ENCODE results near the gene TPRG1. TPM values are rescaled to one million over a fixed set of nuclear protein-coding genes. Genes with fewer than 3 reads are reported as not detected.

The TPRG1 gene
- total RNA-seq, 2 donors from 2014 or later = 0.69 to 1.3 TPM

GRCh38 chr3:189286188-189286587 is 114.4 kb downstream of the TPRG1 start:
- H3K27ac Mint-ChIP-seq = no peak overlapping the region
- peaks cover 32% of the 10 kb centered on the region for H3K27me3 Mint-ChIP-seq (ENCODE audit: insufficient read depth)
- Histone ChIP-seq H3K36me3 (ENCODE audit: control insufficient read depth, insufficient read depth, low read length) (no peaks in the 10 kb centered on the region), H3K4me3 (ENCODE audit: low read length) (no peak overlapping the region), H3K27me3 (ENCODE audit: control insufficient read depth, insufficient read depth, low read length, poor library complexity, severe bottlenecking) (peaks cover 61% of the 10 kb centered on the region), H3K9ac (ENCODE audit: extremely low read depth, low read length, poor library complexity, severe bottlenecking) (no peak overlapping the region), H3K9me3 (ENCODE audit: control insufficient read depth, low read length) (no peaks in the 10 kb centered on the region), H3K27ac (ENCODE audit: low read depth, low read length) (no peak overlapping the region), H3K4me1 (ENCODE audit: control insufficient read depth, insufficient read depth, low read length) (no peaks in the 10 kb centered on the region)
- TF ChIP-seq CTCF (conservative IDR thresholded peaks at IDR 0.05) = no peak
- no peak overlapping the region for H3K4me3 Mint-ChIP-seq
- H3K9me3 Mint-ChIP-seq = no peaks in the 10 kb centered on the region
- peaks cover 4% of the 10 kb centered on the region for H3K4me1 Mint-ChIP-seq
- no peak for DNase-seq
- no peaks in the 10 kb centered on the region for H3K36me3 Mint-ChIP-seq (ENCODE audit: low read depth)

GRCh38 chr3:189286916-189287315 is 115.1 kb downstream of the TPRG1 start:
- Histone ChIP-seq H3K36me3 (ENCODE audit: control insufficient read depth, insufficient read depth, low read length) (no peaks in the 10 kb centered on the region), H3K9ac (ENCODE audit: extremely low read depth, low read length, poor library complexity, severe bottlenecking) (no peak overlapping the region), H3K27me3 (ENCODE audit: control insufficient read depth, insufficient read depth, low read length, poor library complexity, severe bottlenecking) (peaks cover 54% of the 10 kb centered on the region), H3K27ac (ENCODE audit: low read depth, low read length) (no peak overlapping the region), H3K9me3 (ENCODE audit: control insufficient read depth, low read length) (no peaks in the 10 kb centered on the region), H3K4me1 (ENCODE audit: control insufficient read depth, insufficient read depth, low read length) (no peaks in the 10 kb centered on the region), H3K4me3 (ENCODE audit: low read length) (no peak overlapping the region)
- Mint-ChIP-seq H3K4me1 (peaks cover 4% of the 10 kb centered on the region), H3K27ac (no peak overlapping the region), H3K9me3 (no peaks in the 10 kb centered on the region), H3K4me3 (no peak overlapping the region), H3K27me3 (ENCODE audit: insufficient read depth) (peaks cover 29% of the 10 kb centered on the region), H3K36me3 (ENCODE audit: low read depth) (no peaks in the 10 kb centered on the region)
- TF ChIP-seq CTCF (conservative IDR thresholded peaks at IDR 0.05) = no peak
- DNase-seq = no peak
- 62 to 91% methylated on average over 3 to 5 of the region's 5 CpGs for WGBS, 2 experiments (ENCODE audit: insufficient coverage in 1 of 2, insufficient read length in 1 of 2)

- Mint-ChIP-seq H3K27me3 (ENCODE audit: insufficient read depth) (peaks cover 20% of the 10 kb centered on the region), H3K4me1 (peaks cover 8% of the 10 kb centered on the region), H3K9me3 (no peaks in the 10 kb centered on the region), H3K27ac (no peak overlapping the region), H3K4me3 (no peak overlapping the region), H3K36me3 (ENCODE audit: low read depth) (no peaks in the 10 kb centered on the region)
- TF ChIP-seq CTCF (conservative IDR thresholded peaks at IDR 0.05) = no peak
- WGBS, 2 experiments (ENCODE audit: insufficient coverage in 1 of 2, insufficient read length in 1 of 2) = 90 to 93% methylated on average over 3 to 7 of the region's 7 CpGs
- Histone ChIP-seq H3K9me3 (ENCODE audit: control insufficient read depth, low read length) (no peaks in the 10 kb centered on the region), H3K36me3 (ENCODE audit: control insufficient read depth, insufficient read depth, low read length) (no peaks in the 10 kb centered on the region), H3K9ac (ENCODE audit: extremely low read depth, low read length, poor library complexity, severe bottlenecking) (no peak overlapping the region), H3K27me3 (ENCODE audit: control insufficient read depth, insufficient read depth, low read length, poor library complexity, severe bottlenecking) (peaks cover 37% of the 10 kb centered on the region), H3K27ac (ENCODE audit: low read depth, low read length) (no peak overlapping the region), H3K4me3 (ENCODE audit: low read length) (no peak overlapping the region), H3K4me1 (ENCODE audit: control insufficient read depth, insufficient read depth, low read length) (no peaks in the 10 kb centered on the region)
- DNase-seq = no peak
These were observed 116.8 kb downstream of the TPRG1 start for GRCh38 chr3:189288348-189289235.

All from endodermal cell (in vitro differentiated cells).